HepG2 (cell line): ENCODE data around the gene SYCE3. TPM values are rescaled to one million over a fixed set of nuclear protein-coding genes. Genes with fewer than 3 reads are reported as not detected.

Source experiments
- BCL6 ChIP-seq: IDR thresholded peaks from 2 replicates; pipeline ENCODE4 v1.6.1; 2016; ENCODE audit warnings: missing genetic modification reagents, missing compliant biosample characterization
- CBX5 ChIP-seq: sonication (generic); formaldehyde crosslinking; IDR thresholded peaks from 2 replicates; pipeline ENCODE4 v1.4.0; 2020; ENCODE audit warnings: missing genetic modification reagents, borderline replicate concordance
- CHD2 ChIP-seq: IDR thresholded peaks from 2 replicates; pipeline ENCODE4 v1.6.1; 2011; ENCODE audit warnings: low read depth, low read length, improper control_type of control experiment
- CREM ChIP-seq, 2 experiments: sonication (generic) in 1 of 2; formaldehyde crosslinking in 1 of 2; IDR thresholded peaks; 2 replicates each; pipeline versions ENCODE4 v1.4.0 to v1.6.1; 2016 to 2020; ENCODE audit warnings: antibody characterized with exemption in 1 of 2, mild to moderate bottlenecking in 1 of 2, missing genetic modification reagents in 1 of 2
- FOXJ3 ChIP-seq: sonication (generic); formaldehyde crosslinking; IDR thresholded peaks from 2 replicates; pipeline ENCODE4 v1.4.0; 2020; ENCODE audit warnings: missing genetic modification reagents, mild to moderate bottlenecking, borderline replicate concordance
- HNF1A ChIP-seq, 2 experiments: sonication (generic) in 1 of 2; formaldehyde crosslinking in 1 of 2; IDR thresholded peaks; 2 replicates each; pipeline versions ENCODE4 v1.4.0 to v1.6.1; 2016 to 2020; ENCODE audit warnings: borderline replicate concordance in 1 of 2, low read depth in 1 of 2, mild to moderate bottlenecking in 1 of 2, missing genetic modification reagents in 1 of 2
- NR2C2 ChIP-seq: sonication (generic); formaldehyde crosslinking; IDR thresholded peaks from 2 replicates; pipeline ENCODE4 v1.4.0; 2020; ENCODE audit warnings: missing genetic modification reagents, mild to moderate bottlenecking, moderate library complexity, borderline replicate concordance
- SMAD3 ChIP-seq: sonication (generic); formaldehyde crosslinking; IDR thresholded peaks from 2 replicates; pipeline ENCODE4 v1.4.0; 2020; ENCODE audit warnings: missing genetic modification reagents
- XRCC5 ChIP-seq: fragments of 200-400 bp; formaldehyde crosslinking; optimal IDR thresholded peaks from 2 replicates; pipeline ENCODE3; 2017; ENCODE audit warnings: mild to moderate bottlenecking, low read length
- ZEB1 ChIP-seq: IDR thresholded peaks from 2 replicates; pipeline ENCODE4 v1.6.1; 2012; ENCODE audit warnings: mild to moderate bottlenecking, low read depth, inconsistent platforms; ENCODE audit not compliant: insufficient replicate concordance
- ZFP36L1 ChIP-seq: sonication (generic); formaldehyde crosslinking; IDR thresholded peaks from 2 replicates; pipeline ENCODE4 v1.8.0; 2022; ENCODE audit warnings: mild to moderate bottlenecking, missing genetic modification reagents, moderate library complexity
- ZMYM4 ChIP-seq: sonication (generic); formaldehyde crosslinking; IDR thresholded peaks from 2 replicates; pipeline ENCODE4 v1.8.1; 2023; ENCODE audit warnings: mild to moderate bottlenecking, missing genetic modification reagents
- ZNF124 ChIP-seq: sonication (generic); formaldehyde crosslinking; IDR thresholded peaks from 2 replicates; pipeline ENCODE4 v1.4.0; 2020; ENCODE audit warnings: missing genetic modification reagents
- ZNF567 ChIP-seq: sonication (generic); formaldehyde crosslinking; IDR thresholded peaks from 2 replicates; pipeline ENCODE4 v1.8.1; 2023; ENCODE audit warnings: mild to moderate bottlenecking, missing genetic modification reagents, borderline replicate concordance
- ZNF652 ChIP-seq: IDR thresholded peaks from 2 replicates; pipeline ENCODE4 v1.6.1; 2016; ENCODE audit warnings: low read depth, borderline replicate concordance
- ZNF672 ChIP-seq: sonication (generic); formaldehyde crosslinking; IDR thresholded peaks from 2 replicates; pipeline ENCODE4 v1.8.1; 2022; ENCODE audit warnings: missing genetic modification reagents
- ZNF713 ChIP-seq: sonication (generic); formaldehyde crosslinking; IDR thresholded peaks from 2 replicates; pipeline ENCODE4 v1.4.0; 2020; ENCODE audit warnings: mild to moderate bottlenecking, missing genetic modification reagents
- polyA plus RNA-seq, 8 experiments: library from polyadenylated mRNA; depleted of rRNA in 3 of 8; stranded (reverse) in 7 of 8; unstranded in 1 of 8; fragments of >200 nt; fragmentation: Illumina TruSeq in 4 of 8; extraction: Trizol in 4 of 8; gene quantifications; 2 replicates each; pipeline versions ENCODE4 v1.2.1 to v1.2.3, GENCODE V29; 2011 to 2016; ENCODE audit warnings: low read depth in 4 of 8, missing spikeins in 1 of 8, mixed read lengths in 1 of 8; ENCODE audit not compliant: insufficient read depth in 1 of 8
- total RNA-seq, 5 experiments: library from RNA; depleted of rRNA; stranded (reverse); fragments of >200 nt; fragmentation: Illumina TruSeq; extraction: Trizol; gene quantifications; 2 replicates each; pipeline ENCODE4 v1.2.3, GENCODE V29; 2016; ENCODE audit warnings: low read depth in 1 of 5
- TF ChIP-seq, protein P1 (sequence below): sonication (generic); formaldehyde crosslinking; IDR thresholded peaks from 2 replicates; pipeline ENCODE4 v1.5.0; 2020; ENCODE audit warnings: mild to moderate bottlenecking, missing genetic modification reagents
- TF ChIP-seq, protein P2 (sequence below): sonication (generic); formaldehyde crosslinking; IDR thresholded peaks from 2 replicates; pipeline ENCODE4 v1.4.0; 2020; ENCODE audit warnings: mild to moderate bottlenecking, low read depth, missing genetic modification reagents
- TF ChIP-seq, protein P3 (sequence below): fragments of 450-650 bp; IDR thresholded peaks from 2 replicates; pipeline ENCODE4 v1.6.1; 2017
- TF ChIP-seq, protein P4 (sequence below): sonication (generic); formaldehyde crosslinking; IDR thresholded peaks from 2 replicates; pipeline ENCODE4 v1.4.0; 2020; ENCODE audit warnings: missing genetic modification reagents, low read depth, mild to moderate bottlenecking, borderline replicate concordance

The SYCE3 gene
- total and polyA plus RNA-seq, 2 of the 13 experiments (the other 11 are each of a cell fraction or from before 2014, with no cell fraction given), result not detected

DNA sequence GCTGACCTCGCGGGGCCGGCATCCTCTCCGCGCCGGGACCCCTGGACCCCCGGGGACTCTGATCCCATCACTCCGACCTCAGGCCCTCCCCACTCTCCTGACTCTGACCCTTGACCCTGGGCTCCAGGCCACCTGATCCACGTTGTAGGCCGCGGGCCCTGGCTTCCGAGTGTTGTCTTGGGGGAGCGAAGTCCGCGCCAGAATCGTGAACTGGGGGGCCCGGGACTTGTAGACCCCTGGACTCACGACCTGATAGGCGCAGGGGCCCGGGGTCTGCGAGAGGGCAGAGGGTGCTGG, 32.2 kb downstream of the SYCE3 start (continued):
- TF ChIP-seq, protein P1, sequence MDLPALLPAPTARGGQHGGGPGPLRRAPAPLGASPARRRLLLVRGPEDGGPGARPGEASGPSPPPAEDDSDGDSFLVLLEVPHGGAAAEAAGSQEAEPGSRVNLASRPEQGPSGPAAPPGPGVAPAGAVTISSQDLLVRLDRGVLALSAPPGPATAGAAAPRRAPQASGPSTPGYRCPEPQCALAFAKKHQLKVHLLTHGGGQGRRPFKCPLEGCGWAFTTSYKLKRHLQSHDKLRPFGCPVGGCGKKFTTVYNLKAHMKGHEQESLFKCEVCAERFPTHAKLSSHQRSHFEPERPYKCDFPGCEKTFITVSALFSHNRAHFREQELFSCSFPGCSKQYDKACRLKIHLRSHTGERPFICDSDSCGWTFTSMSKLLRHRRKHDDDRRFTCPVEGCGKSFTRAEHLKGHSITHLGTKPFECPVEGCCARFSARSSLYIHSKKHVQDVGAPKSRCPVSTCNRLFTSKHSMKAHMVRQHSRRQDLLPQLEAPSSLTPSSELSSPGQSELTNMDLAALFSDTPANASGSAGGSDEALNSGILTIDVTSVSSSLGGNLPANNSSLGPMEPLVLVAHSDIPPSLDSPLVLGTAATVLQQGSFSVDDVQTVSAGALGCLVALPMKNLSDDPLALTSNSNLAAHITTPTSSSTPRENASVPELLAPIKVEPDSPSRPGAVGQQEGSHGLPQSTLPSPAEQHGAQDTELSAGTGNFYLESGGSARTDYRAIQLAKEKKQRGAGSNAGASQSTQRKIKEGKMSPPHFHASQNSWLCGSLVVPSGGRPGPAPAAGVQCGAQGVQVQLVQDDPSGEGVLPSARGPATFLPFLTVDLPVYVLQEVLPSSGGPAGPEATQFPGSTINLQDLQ, result no peak
- TF ChIP-seq CREM (IDR thresholded peaks at IDR 0.05) (no peak), CREM (CRISPR knock-in tag; IDR thresholded peaks at IDR 0.05) (no peak), NR2C2 (CRISPR knock-in tag) (peak; percentile 95), ZEB1 (no peak), HNF1A (IDR thresholded peaks at IDR 0.05; ENCODE audit: low read depth) (no peak), HNF1A (CRISPR knock-in tag; IDR thresholded peaks at IDR 0.05; ENCODE audit: borderline replicate concordance) (no peak), CBX5 (CRISPR knock-in tag) (no peak), ZNF672 (peak; percentile 77; the same call in 1 of the 2 replicates), ZNF652 (CRISPR knock-in tag) (no peak), ZMYM4 (CRISPR knock-in tag) (0 out of 2 replicates have a peak, but pooled peaks have one; percentile 18), ZNF124 (CRISPR knock-in tag) (no peak), FOXJ3 (CRISPR knock-in tag) (no peak), ZNF567 (CRISPR knock-in tag) (no peak), ZNF713 (no peak), ZFP36L1 (CRISPR knock-in tag) (peak; percentile 24; the same call in 1 of the 2 replicates), CHD2 (no peak), SMAD3 (no peak), BCL6 (no peak; the same call in 1 of the 2 replicates), XRCC5 (peak; percentile 16)
- TF ChIP-seq, protein P2, sequence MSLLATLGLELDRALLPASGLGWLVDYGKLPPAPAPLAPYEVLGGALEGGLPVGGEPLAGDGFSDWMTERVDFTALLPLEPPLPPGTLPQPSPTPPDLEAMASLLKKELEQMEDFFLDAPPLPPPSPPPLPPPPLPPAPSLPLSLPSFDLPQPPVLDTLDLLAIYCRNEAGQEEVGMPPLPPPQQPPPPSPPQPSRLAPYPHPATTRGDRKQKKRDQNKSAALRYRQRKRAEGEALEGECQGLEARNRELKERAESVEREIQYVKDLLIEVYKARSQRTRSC (CRISPR knock-in tag), result no peak; the same call in 1 of the 2 replicates
- TF ChIP-seq, protein P3, sequence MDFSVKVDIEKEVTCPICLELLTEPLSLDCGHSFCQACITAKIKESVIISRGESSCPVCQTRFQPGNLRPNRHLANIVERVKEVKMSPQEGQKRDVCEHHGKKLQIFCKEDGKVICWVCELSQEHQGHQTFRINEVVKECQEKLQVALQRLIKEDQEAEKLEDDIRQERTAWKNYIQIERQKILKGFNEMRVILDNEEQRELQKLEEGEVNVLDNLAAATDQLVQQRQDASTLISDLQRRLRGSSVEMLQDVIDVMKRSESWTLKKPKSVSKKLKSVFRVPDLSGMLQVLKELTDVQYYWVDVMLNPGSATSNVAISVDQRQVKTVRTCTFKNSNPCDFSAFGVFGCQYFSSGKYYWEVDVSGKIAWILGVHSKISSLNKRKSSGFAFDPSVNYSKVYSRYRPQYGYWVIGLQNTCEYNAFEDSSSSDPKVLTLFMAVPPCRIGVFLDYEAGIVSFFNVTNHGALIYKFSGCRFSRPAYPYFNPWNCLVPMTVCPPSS, result no peak
- TF ChIP-seq, protein P4, sequence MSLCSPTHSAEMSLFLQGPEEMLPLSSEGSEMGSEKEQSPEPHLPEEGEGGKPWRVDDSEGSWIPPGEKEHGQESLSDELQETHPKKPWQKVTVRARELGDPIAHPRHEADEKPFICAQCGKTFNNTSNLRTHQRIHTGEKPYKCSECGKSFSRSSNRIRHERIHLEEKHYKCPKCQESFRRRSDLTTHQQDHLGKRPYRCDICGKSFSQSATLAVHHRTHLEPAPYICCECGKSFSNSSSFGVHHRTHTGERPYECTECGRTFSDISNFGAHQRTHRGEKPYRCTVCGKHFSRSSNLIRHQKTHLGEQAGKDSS (CRISPR knock-in tag), result peak; percentile 10; the same call in 1 of the 2 replicates
